Measurements from ENCODE around the gene BACH1. TPM values are rescaled to one million over a fixed set of nuclear protein-coding genes. Genes with fewer than 3 reads are reported as not detected.

BACH1 gene
- total RNA-seq, 1 donor from 2014 or later, result 152 TPM

DNA sequence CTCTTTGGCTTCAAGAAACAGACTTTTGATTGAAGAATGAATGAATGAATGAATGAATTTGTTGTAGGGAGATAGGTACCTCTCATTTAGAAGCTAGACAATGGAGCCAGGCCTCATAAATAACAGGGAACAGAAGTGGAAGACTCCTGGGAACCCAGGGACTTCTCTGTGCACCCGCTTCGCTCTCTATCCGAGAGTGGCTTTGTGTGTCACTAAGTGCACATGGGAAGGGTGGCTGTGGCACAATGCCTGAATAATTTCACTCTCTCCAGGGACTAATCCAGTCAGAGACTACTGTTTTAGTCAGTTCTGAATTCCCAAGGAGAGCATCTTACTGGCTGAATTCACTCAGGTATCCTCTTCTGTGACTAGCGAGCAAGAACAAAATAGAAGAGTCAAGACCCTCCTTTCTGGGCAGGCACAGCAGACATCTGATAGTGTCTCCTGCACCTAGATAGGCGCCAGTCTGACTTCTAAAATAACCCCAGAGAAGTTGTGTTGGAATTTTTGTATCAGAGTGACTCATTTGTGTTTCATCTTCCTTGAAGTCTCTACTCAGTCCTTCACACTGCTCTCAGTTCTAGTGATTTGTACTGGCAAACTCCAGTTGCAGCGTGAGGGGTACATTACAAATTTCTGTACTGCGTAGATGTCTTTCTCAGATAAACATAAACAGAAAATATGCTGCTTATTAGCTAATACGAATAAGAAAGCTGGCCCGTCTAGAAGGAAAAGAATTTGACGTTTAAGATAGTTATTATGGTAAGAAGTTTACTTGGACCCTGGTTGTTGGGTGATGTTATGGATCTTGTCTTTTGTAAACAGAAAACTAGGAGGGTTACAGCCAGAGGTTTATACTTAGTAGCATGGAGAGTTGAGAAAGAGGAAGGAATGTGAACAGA is 34.0 kb downstream of the BACH1 start:
- TF ChIP-seq, protein P1, sequence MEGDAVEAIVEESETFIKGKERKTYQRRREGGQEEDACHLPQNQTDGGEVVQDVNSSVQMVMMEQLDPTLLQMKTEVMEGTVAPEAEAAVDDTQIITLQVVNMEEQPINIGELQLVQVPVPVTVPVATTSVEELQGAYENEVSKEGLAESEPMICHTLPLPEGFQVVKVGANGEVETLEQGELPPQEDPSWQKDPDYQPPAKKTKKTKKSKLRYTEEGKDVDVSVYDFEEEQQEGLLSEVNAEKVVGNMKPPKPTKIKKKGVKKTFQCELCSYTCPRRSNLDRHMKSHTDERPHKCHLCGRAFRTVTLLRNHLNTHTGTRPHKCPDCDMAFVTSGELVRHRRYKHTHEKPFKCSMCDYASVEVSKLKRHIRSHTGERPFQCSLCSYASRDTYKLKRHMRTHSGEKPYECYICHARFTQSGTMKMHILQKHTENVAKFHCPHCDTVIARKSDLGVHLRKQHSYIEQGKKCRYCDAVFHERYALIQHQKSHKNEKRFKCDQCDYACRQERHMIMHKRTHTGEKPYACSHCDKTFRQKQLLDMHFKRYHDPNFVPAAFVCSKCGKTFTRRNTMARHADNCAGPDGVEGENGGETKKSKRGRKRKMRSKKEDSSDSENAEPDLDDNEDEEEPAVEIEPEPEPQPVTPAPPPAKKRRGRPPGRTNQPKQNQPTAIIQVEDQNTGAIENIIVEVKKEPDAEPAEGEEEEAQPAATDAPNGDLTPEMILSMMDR (IDR thresholded peaks at IDR 0.05), result no peak
- peaks cover 82% of the 10 kb centered on the region for H3K36me3 Mint-ChIP-seq (ENCODE audit: low read depth)
- no peak for ATAC-seq (ENCODE audit: low read depth)

DNA sequence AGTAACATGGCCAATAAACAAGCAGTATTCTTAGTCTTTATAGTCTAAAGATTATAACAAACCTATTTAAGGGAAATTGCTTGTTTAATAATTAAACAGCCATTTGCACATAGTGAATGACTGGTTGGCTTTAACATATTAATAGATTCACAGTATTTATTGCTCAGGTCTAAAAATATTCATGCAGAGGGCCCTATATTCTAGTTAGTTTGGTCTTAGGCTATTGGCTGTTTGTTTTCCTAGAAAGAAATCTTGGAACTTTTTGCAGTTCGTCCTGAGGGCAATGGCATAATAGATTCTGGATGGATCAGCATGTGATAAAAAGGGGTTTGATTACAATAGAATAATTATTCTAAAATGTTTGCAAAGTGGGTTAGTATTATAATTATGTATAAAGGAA is 34.7 kb downstream of the BACH1 start:
- peaks cover 80% of the 10 kb centered on the region for H3K36me3 Mint-ChIP-seq (ENCODE audit: low read depth)
- CTCF ChIA-PET, result no interaction called here

More for the DNA sequence above, 34.0 kb downstream of the BACH1 start:
- Mint-ChIP-seq H3K4me3 (no peak overlapping the region), H3K4me1 (peaks cover 18% of the 10 kb centered on the region), H3K9me3 (no peaks in the 10 kb centered on the region), H3K27me3 (no peaks in the 10 kb centered on the region), H3K27ac (no peak overlapping the region)
- DNase-seq, result no peak
- POLR2A ChIA-PET, result no interaction called here
- CTCF ChIA-PET, result no interaction called here
- intact Hi-C loops (cut with micrococcal nuclease), result no loop called here

DNA sequence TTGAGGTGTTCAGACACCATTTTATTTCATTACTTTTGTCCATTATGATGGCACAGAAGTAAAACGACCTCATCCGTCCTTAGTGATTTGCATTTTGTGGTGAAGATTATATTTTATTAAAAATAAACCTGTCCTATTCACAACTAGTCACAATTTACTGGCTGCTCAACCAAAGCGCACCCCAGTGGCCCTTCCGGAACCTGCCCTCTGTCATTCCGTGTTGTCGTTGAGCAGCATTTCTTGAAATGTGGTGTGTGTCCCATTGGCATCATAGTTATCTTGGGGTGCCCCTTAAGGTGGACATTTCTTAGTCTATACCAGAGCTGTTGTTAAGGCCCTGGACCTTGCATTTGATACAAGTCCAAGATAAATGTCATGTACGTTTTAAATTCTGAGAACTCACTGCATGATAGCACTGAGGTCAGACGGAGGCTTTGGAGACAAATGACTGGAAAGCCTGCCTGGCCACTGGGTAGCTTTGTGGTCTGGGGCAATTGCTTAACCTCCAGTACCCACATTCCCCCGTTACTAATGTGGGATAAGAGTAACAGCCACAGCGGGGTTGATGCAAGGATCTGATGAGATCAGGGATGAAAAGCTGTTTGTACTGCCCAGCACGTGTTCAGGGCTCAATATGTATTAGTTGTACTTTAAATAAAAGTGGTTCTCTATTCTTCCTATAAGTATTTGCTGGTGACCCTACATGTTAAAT is 36.2 kb downstream of the BACH1 start:
- intact Hi-C loops (cut with micrococcal nuclease), result loop anchor here (5.0 kb wide), 1 partner anchor 37 kb away; no protein-coding TSS in a partner anchor
- ChIA-PET POLR2A (interaction anchor here (0.5 kb wide), 2 partner anchors 72 to 137 kb away, joined by 3 read pairs; no protein-coding TSS in a partner anchor), CTCF (no interaction called here)
- Mint-ChIP-seq H3K4me1 (peaks cover 15% of the 10 kb centered on the region), H3K36me3 (ENCODE audit: low read depth) (peaks cover 76% of the 10 kb centered on the region), H3K9me3 (no peaks in the 10 kb centered on the region), H3K27ac (no peak overlapping the region), H3K27me3 (no peaks in the 10 kb centered on the region), H3K4me3 (no peak overlapping the region)
- TF ChIP-seq, protein P1 (IDR thresholded peaks at IDR 0.05), result no peak
- no peak for DNase-seq
- ATAC-seq (ENCODE audit: low read depth), result no peak

More for the DNA sequence above, 34.7 kb downstream of the BACH1 start:
- DNase-seq (no peak), ATAC-seq (ENCODE audit: low read depth) (no peak)
- POLR2A ChIA-PET, result no interaction called here
- Mint-ChIP-seq H3K27me3 (no peaks in the 10 kb centered on the region), H3K4me1 (peaks cover 18% of the 10 kb centered on the region), H3K27ac (no peak overlapping the region), H3K4me3 (no peak overlapping the region), H3K9me3 (no peaks in the 10 kb centered on the region)
- intact Hi-C loops (cut with micrococcal nuclease), result no loop called here
- TF ChIP-seq, protein P1 (IDR thresholded peaks at IDR 0.05), result no peak

DNA sequence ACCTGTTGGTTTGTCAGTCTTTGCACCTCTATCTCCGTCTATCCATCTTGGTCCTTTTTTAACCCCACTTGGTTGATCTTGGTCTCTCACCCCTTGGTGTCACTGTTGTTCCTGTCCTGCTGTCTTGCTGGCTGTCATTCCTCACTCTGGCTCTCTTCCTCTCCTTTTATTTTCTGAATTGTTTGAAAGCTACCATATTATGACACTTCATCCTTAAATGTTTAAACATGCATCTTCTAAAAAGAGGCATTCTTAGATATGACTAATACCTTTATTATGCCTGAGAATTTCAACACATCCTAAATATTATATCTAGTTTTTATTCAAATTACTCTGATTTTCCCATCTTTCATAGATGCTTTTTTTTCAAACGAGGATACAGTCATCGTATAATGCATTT is 37.0 kb downstream of the BACH1 start:
- no peaks in the 10 kb centered on the region for H3K9me3 Mint-ChIP-seq
- TF ChIP-seq, protein P1 (IDR thresholded peaks at IDR 0.05), result no peak
- no peak overlapping the region for H3K27ac Mint-ChIP-seq
- H3K4me1 Mint-ChIP-seq, result peaks cover 17% of the 10 kb centered on the region
- intact Hi-C loops (cut with micrococcal nuclease), result loop anchor here (5.0 kb wide), 1 partner anchor 37 kb away; no protein-coding TSS in a partner anchor
- H3K27me3 Mint-ChIP-seq, result no peaks in the 10 kb centered on the region
- H3K36me3 Mint-ChIP-seq (ENCODE audit: low read depth), result peaks cover 78% of the 10 kb centered on the region
- DNase-seq, result no peak
- ChIA-PET POLR2A (interaction anchor here (0.5 to 1.3 kb wide), 2 partner anchors 35 to 73 kb away, joined by 3 read pairs; no protein-coding TSS in a partner anchor), CTCF (no interaction called here)
- ATAC-seq (ENCODE audit: low read depth), result no peak
- no peak overlapping the region for H3K4me3 Mint-ChIP-seq

DNA sequence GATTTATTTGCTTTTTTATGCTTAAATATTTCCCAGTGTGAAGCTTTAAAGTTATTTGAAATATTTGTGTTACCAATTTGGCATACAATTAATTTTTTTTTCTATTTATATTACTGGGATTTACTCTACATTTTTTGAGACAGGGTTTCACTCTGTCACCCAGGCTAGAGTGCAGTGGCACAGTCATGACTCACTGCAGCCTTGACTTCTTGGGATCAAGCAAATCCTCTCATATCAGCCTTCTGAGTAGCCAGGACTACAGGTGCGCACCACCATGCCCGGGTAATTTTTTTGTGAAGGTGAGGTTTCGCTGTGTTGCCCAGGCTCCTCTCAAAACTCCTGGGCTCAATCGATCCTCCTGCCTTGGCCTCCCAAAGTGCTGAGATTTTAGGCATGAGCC is 39.5 kb downstream of the BACH1 start:
- POLR2A ChIA-PET, result no interaction called here
- CTCF ChIA-PET, result interaction anchor here (1.1 kb wide), 1 partner anchor 250 kb away, joined by 4 read pairs; no protein-coding TSS in a partner anchor
- H3K27ac Mint-ChIP-seq, result no peak overlapping the region
- no peaks in the 10 kb centered on the region for H3K27me3 Mint-ChIP-seq
- H3K4me3 Mint-ChIP-seq, result no peak overlapping the region
- H3K36me3 Mint-ChIP-seq (ENCODE audit: low read depth), result peaks cover 74% of the 10 kb centered on the region
- no peak for DNase-seq
- TF ChIP-seq, protein P1 (IDR thresholded peaks at IDR 0.05), result no peak
- no peaks in the 10 kb centered on the region for H3K9me3 Mint-ChIP-seq
- no peak for ATAC-seq (ENCODE audit: low read depth)
- intact Hi-C loops (cut with micrococcal nuclease), result loop anchor here (5.0 kb wide), 1 partner anchor 34 kb away; no protein-coding TSS in a partner anchor
- H3K4me1 Mint-ChIP-seq, result peaks cover 13% of the 10 kb centered on the region

Data from activated B cell treated with CpG ODN at 0.5 μM for 24 hours (primary cell).